Upper lobe of left lung (tissue), 6 donors: ENCODE results near the gene DNTTIP2. TPM values are rescaled to one million over a fixed set of nuclear protein-coding genes. Genes with fewer than 3 reads are reported as not detected.

Source experiments
- ATAC-seq, 2 donors: fragments of 200-7000 bp; cut with Tn5 transposase; one replicate each; pipeline ENCODE4 v1.9.1; 2022; ENCODE audit warnings: mild to moderate bottlenecking in 2 of 2, moderate library complexity in 2 of 2; ENCODE audit not compliant: low FRiP score in 2 of 2
- DNase-seq, 2 donors: peaks; one replicate each; pipeline ENCODE4 v3.0.0-alpha.2; 2019 to 2020
- H3K27ac ChIP-seq, 4 donors: fragments of 200-600 bp; sonication (generic); one replicate each; pipeline ENCODE4 v1.5.1; 2016 to 2019
- H3K27me3 ChIP-seq, 4 donors: fragments of 200-600 bp; sonication (generic); one replicate each; pipeline ENCODE4 v1.5.1; 2017 to 2019
- H3K36me3 ChIP-seq, 4 donors: fragments of 200-600 bp; sonication (generic); one replicate each; pipeline ENCODE4 v1.5.1; 2016 to 2019
- H3K4me1 ChIP-seq, 4 donors: fragments of 200-600 bp; sonication (generic); one replicate each; pipeline ENCODE4 v1.5.1; 2018 to 2019
- H3K4me3 ChIP-seq, 4 donors: fragments of 200-600 bp; sonication (generic); one replicate each; pipeline ENCODE4 v1.5.1; 2017 to 2019; ENCODE audit warnings: mild to moderate bottlenecking in 2 of 4, moderate library complexity in 1 of 4
- H3K9me3 ChIP-seq, 4 donors: fragments of 200-600 bp; sonication (generic); one replicate each; pipeline ENCODE4 v1.5.1; 2018 to 2019
- CTCF ChIP-seq, 6 experiments: fragments of 450-650 bp in 4 of 6; fragments of 200-600 bp in 2 of 6; sonication (generic) in 2 of 6; IDR thresholded peaks; one replicate each; pipeline ENCODE4 v1.5.1; 2016 to 2019; ENCODE audit warnings: antibody characterized with exemption in 6 of 6
- EP300 ChIP-seq, 4 donors: sonication (generic); formaldehyde crosslinking; IDR thresholded peaks; one replicate each; pipeline ENCODE4 v1.5.1; 2017; ENCODE audit warnings: antibody characterized with exemption in 4 of 4, control low read depth in 2 of 4
- POLR2A ChIP-seq, 4 donors: fragments of 450-650 bp; IDR thresholded peaks; one replicate each; pipeline ENCODE4 v1.5.1; 2016 to 2017; ENCODE audit warnings: antibody characterized with exemption in 4 of 4, mild to moderate bottlenecking in 2 of 4
- POLR2AphosphoS5 ChIP-seq, 2 donors: sonication (generic); formaldehyde crosslinking; IDR thresholded peaks; one replicate each; pipeline ENCODE4 v1.5.1; 2017; ENCODE audit warnings: antibody characterized with exemption in 2 of 2
- WGBS, 2 donors: methylation state at CpG; one replicate each; pipeline ENCODE4 v1.1.5; 2017 to 2018; 5-methylcytosine and 5-hydroxymethylcytosine counted together
- total RNA-seq, 6 donors: library from RNA; depleted of rRNA in 4 of 6; stranded (reverse); fragments of >200 nt in 4 of 6; gene quantifications; one replicate each; pipeline versions ENCODE4 v1.1.0 to v1.2.1, GENCODE V29; 2016 to 2021
- donor health status: DM: no; HTN: no; CAD: no; lungs with moderate emphysema.
- donor health status: DM: no; HTN: yes; CAD: no; lungs with severe emphysema.

DNTTIP2 gene
- total RNA-seq, 6 donors from 2014 or later = 14.4 to 43.7 (median 33.2) TPM

- no peaks in the 10 kb centered on the region for H3K27me3 ChIP-seq
- DNase-seq (peak in 1 of 2 donors; percentile 51), ATAC-seq (no peak)
- no peaks in the 10 kb centered on the region for H3K9me3 ChIP-seq
- peak in 1 of 2 donors; percentile 21 for TF ChIP-seq POLR2AphosphoS5 (IDR thresholded peaks at IDR 0.05)
- TF ChIP-seq POLR2A (IDR thresholded peaks at IDR 0.05) = no peak
- peak in 1 of 4 donors; percentile 36 for TF ChIP-seq EP300 (IDR thresholded peaks at IDR 0.05)
- peak; percentile 60 to 85 (median 70) for TF ChIP-seq CTCF (IDR thresholded peaks at IDR 0.05)
- peaks cover 21 to 28% (median 26%) of the 10 kb centered on the region in 4 donors for H3K4me1 ChIP-seq
- 41 to 47% methylated on average over 8 of the region's 8 CpGs for WGBS, 2 donors
- H3K36me3 ChIP-seq = no peaks in the 10 kb centered on the region
- H3K27ac ChIP-seq = peak overlapping the region; percentile 2 to 97 (median 95)
- no peak overlapping the region for H3K4me3 ChIP-seq
Measured at GRCh38 chr1:93844262-93845045, 34.6 kb downstream of the DNTTIP2 start.

DNA sequence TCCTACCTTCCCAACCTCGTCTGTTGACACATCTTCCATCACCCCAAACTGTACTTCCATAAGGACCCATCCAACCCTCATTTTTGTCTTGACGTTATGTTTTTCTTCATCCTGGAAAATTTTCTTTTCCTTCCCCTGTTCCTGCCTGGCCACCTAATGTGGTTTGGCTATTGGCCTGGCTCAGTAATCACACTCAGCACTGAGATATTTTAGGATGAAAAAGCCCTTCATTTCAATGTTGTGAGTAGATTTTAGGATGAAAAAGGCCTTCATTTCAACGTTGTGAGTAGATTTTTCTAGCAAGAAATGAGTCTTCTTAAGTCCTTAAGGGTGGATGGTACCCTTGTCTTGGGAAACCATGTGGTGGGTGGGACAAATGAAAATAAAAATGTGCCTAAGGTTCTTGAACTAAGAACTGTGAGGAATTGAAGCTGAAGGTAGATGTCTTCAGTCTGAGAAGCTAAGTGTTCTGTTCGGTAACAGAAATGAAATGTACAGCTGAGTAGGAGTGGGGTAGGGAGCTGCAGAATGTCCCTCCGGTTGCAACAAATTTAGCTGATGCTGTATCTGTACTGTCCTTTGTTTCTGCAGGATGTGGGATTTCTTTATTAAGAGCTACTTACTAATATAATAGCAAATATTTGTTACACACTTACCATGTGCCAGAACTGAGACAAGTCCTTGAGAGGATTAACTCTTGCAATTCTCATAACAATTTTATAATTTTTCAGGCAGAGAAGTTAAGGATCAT, 36.1 kb downstream of the DNTTIP2 start:
- no peaks in the 10 kb centered on the region for H3K36me3 ChIP-seq
- H3K27me3 ChIP-seq = no peaks in the 10 kb centered on the region
- H3K4me1 ChIP-seq = peaks cover 20 to 28% (median 22%) of the 10 kb centered on the region in 4 donors
- no peaks in the 10 kb centered on the region for H3K9me3 ChIP-seq
- no peak for DNase-seq
- no peak overlapping the region for H3K4me3 ChIP-seq
- no peak for ATAC-seq
- no peak overlapping the region for H3K27ac ChIP-seq
- TF ChIP-seq POLR2AphosphoS5 (IDR thresholded peaks at IDR 0.05) = no peak
- no peak for TF ChIP-seq CTCF (IDR thresholded peaks at IDR 0.05)
- no peak for TF ChIP-seq POLR2A (IDR thresholded peaks at IDR 0.05)
- no peak for TF ChIP-seq EP300 (IDR thresholded peaks at IDR 0.05)
- 69 to 77% methylated on average over 5 of the region's 5 CpGs for whole genome bisulfite sequencing, 2 donors

GRCh38 chr1:93841771-93842170, 37.2 kb downstream of the DNTTIP2 start:
- H3K36me3 ChIP-seq = no peaks in the 10 kb centered on the region
- WGBS, 2 donors = 94 to 98% methylated on average over 3 of the region's 3 CpGs
- H3K4me3 ChIP-seq = no peak overlapping the region
- no peak for TF ChIP-seq POLR2AphosphoS5 (IDR thresholded peaks at IDR 0.05)
- TF ChIP-seq CTCF (IDR thresholded peaks at IDR 0.05) = no peak
- TF ChIP-seq EP300 (IDR thresholded peaks at IDR 0.05) = no peak
- no peak for TF ChIP-seq POLR2A (IDR thresholded peaks at IDR 0.05)
- H3K27me3 ChIP-seq = no peaks in the 10 kb centered on the region
- H3K27ac ChIP-seq = no peak overlapping the region
- H3K9me3 ChIP-seq = no peaks in the 10 kb centered on the region
- peaks cover 20 to 28% (median 22%) of the 10 kb centered on the region in 4 donors for H3K4me1 ChIP-seq
- no peak for ATAC-seq
- no peak for DNase-seq

- H3K27ac ChIP-seq = no peak overlapping the region
- ATAC-seq (no peak), DNase-seq (no peak)
- H3K9me3 ChIP-seq = no peaks in the 10 kb centered on the region
- no peaks in the 10 kb centered on the region for H3K27me3 ChIP-seq
- H3K4me3 ChIP-seq = no peak overlapping the region
- TF ChIP-seq CTCF (IDR thresholded peaks at IDR 0.05) = no peak
- TF ChIP-seq POLR2A (IDR thresholded peaks at IDR 0.05) = no peak
- no peak for TF ChIP-seq EP300 (IDR thresholded peaks at IDR 0.05)
- TF ChIP-seq POLR2AphosphoS5 (IDR thresholded peaks at IDR 0.05) = no peak
- no peaks in the 10 kb centered on the region for H3K36me3 ChIP-seq
- H3K4me1 ChIP-seq = peaks cover 17 to 28% (median 22%) of the 10 kb centered on the region in 4 donors
- WGBS, 2 donors = 95 to 97% methylated on average over 4 of the region's 4 CpGs
Measured at GRCh38 chr1:93840956-93841482, 38.0 kb downstream of the DNTTIP2 start.
